Panc1 (cell line): ENCODE results near the gene TMEM132E.

Source experiments
- POLR2AphosphoS5 ChIP-seq: IDR thresholded peaks from 2 replicates; pipeline ENCODE4 v1.6.1; 2012; ENCODE audit warnings: mild to moderate bottlenecking, low read depth, low read length, moderate library complexity
- TF ChIP-seq, protein P1 (sequence below): fragments of 450-650 bp; IDR thresholded peaks from 2 replicates; pipeline ENCODE4 v1.5.1; 2017; ENCODE audit warnings: mild to moderate bottlenecking

DNA sequence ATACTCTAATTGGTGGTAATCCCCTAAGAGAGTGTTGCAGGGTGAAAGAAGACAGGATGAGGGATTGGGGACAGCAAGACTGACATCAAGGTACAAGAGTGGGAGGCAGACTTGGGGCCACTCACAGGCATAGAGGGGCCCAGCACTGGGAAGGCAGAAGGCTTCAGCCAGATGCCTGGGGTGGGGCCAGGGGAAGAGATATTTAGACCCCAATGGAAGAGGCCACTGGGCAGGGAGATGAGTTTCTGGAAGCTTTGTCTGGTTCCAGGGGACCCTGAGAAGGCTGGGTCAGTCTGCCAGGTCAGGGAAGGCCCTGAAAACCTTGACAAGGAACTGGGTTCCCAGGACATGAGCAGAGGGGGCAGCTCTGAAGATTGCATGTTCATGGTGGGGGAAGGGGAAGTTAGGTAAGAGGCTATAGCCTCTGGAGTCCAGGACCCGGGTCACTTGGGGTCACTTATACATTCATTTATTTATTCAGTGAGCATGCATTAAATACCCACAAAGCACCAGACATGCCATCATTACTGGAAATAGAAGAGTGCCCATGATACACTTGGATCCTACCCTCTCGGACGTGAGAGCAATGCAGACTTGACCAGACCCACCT, 92.9 kb downstream of the TMEM132E start:
- TF ChIP-seq, protein P1, sequence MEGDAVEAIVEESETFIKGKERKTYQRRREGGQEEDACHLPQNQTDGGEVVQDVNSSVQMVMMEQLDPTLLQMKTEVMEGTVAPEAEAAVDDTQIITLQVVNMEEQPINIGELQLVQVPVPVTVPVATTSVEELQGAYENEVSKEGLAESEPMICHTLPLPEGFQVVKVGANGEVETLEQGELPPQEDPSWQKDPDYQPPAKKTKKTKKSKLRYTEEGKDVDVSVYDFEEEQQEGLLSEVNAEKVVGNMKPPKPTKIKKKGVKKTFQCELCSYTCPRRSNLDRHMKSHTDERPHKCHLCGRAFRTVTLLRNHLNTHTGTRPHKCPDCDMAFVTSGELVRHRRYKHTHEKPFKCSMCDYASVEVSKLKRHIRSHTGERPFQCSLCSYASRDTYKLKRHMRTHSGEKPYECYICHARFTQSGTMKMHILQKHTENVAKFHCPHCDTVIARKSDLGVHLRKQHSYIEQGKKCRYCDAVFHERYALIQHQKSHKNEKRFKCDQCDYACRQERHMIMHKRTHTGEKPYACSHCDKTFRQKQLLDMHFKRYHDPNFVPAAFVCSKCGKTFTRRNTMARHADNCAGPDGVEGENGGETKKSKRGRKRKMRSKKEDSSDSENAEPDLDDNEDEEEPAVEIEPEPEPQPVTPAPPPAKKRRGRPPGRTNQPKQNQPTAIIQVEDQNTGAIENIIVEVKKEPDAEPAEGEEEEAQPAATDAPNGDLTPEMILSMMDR, result no peak
- no peak for TF ChIP-seq POLR2AphosphoS5
